Vagina (tissue), 2 donors: ENCODE data around the gene LTA.

Source experiments
- POLR2A ChIP-seq, 2 donors: fragments of 450-650 bp; IDR thresholded peaks; one replicate each; pipeline ENCODE4 v1.6.1; 2017; ENCODE audit warnings: antibody characterized with exemption in 2 of 2, mild to moderate bottlenecking in 2 of 2, moderate library complexity in 2 of 2
- TF ChIP-seq, protein P1 (sequence below), 3 experiments: fragments of 450-650 bp in 2 of 3; fragments of 200-600 bp in 1 of 3; sonication (generic) in 1 of 3; IDR thresholded peaks; one replicate each; pipeline ENCODE4 v1.5.1; 2017 to 2019; ENCODE audit warnings: antibody characterized with exemption in 3 of 3, mild to moderate bottlenecking in 2 of 3, moderate library complexity in 2 of 3

DNA sequence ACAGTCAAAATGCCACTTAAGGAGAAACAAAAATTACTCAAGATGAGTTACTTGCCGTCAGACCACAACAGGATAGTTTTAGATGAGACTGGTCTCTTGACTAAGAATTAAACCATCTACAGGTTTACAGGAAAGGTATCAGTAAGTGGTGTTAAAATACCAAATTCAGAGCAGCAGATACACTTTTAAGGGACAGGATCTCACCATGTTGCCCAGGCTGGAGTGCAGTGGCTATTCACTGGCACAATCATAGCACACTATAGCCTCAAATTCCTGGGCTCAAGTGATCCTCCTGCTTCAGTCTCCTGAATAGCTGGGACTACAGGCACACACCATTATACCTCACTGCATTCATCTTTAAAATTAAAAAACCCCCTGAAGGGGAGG lies 38.6 kb upstream of the LTA start:
- TF ChIP-seq POLR2A (IDR thresholded peaks at IDR 0.05) = no peak
- TF ChIP-seq, protein P1, sequence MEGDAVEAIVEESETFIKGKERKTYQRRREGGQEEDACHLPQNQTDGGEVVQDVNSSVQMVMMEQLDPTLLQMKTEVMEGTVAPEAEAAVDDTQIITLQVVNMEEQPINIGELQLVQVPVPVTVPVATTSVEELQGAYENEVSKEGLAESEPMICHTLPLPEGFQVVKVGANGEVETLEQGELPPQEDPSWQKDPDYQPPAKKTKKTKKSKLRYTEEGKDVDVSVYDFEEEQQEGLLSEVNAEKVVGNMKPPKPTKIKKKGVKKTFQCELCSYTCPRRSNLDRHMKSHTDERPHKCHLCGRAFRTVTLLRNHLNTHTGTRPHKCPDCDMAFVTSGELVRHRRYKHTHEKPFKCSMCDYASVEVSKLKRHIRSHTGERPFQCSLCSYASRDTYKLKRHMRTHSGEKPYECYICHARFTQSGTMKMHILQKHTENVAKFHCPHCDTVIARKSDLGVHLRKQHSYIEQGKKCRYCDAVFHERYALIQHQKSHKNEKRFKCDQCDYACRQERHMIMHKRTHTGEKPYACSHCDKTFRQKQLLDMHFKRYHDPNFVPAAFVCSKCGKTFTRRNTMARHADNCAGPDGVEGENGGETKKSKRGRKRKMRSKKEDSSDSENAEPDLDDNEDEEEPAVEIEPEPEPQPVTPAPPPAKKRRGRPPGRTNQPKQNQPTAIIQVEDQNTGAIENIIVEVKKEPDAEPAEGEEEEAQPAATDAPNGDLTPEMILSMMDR (IDR thresholded peaks at IDR 0.05) = no peak
